Keratinocyte (primary cell): Measurements from ENCODE around the gene MTO1.

ENCODE experiments used
- EZH2 ChIP-seq: IDR thresholded peaks from one replicate; pipeline ENCODE4 v1.6.1; 2012; ENCODE audit warnings: inconsistent platforms, mild to moderate bottlenecking, low read length, moderate library complexity
- TF ChIP-seq, protein P1 (sequence below), 3 experiments: IDR thresholded peaks in 1 of 3; conservative IDR thresholded peaks in 1 of 3; optimal IDR thresholded peaks in 1 of 3; 2 replicates in 2 of 3; 3 replicates in 1 of 3; pipeline versions ENCODE3 to v1.5.1; 2011; ENCODE audit warnings: low read length in 3 of 3, mild to moderate bottlenecking in 3 of 3, moderate library complexity in 2 of 3, control low read depth in 1 of 3, inconsistent platforms in 1 of 3; ENCODE audit not compliant: insufficient read depth in 2 of 3; ENCODE audit errors: extremely low read depth in 1 of 3

DNA sequence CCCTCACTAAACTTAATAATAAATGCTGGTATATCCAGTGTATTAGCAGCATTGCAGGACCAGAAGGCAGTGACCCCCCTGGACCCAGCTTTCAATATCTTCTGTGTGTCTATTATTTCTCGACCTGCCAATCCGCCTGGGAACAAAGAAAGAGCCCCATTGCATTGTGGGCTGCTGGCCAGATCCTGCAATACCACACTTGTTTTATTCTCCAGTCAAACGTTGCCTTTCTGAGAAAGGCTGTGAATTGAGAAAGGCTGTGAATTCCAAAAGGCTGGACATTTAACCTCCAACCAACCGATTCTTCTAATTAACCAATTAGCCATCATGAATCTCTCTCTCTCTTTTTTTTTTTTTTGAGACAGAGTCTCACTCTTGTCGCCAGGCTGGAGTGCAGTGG lies 1.5 kb upstream of the MTO1 start:
- TF ChIP-seq, protein P1, sequence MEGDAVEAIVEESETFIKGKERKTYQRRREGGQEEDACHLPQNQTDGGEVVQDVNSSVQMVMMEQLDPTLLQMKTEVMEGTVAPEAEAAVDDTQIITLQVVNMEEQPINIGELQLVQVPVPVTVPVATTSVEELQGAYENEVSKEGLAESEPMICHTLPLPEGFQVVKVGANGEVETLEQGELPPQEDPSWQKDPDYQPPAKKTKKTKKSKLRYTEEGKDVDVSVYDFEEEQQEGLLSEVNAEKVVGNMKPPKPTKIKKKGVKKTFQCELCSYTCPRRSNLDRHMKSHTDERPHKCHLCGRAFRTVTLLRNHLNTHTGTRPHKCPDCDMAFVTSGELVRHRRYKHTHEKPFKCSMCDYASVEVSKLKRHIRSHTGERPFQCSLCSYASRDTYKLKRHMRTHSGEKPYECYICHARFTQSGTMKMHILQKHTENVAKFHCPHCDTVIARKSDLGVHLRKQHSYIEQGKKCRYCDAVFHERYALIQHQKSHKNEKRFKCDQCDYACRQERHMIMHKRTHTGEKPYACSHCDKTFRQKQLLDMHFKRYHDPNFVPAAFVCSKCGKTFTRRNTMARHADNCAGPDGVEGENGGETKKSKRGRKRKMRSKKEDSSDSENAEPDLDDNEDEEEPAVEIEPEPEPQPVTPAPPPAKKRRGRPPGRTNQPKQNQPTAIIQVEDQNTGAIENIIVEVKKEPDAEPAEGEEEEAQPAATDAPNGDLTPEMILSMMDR (optimal IDR thresholded peaks at IDR 0.05 in 1 of 3, IDR thresholded peaks at IDR 0.05 in 1 of 3, conservative IDR thresholded peaks at IDR 0.05 in 1 of 3; ENCODE audit: extremely low read depth in 1 of 3, insufficient read depth in 2 of 3, low read length in 3 of 3) = no peak
- TF ChIP-seq EZH2 = no peak
